IMR-90 (cell line): ENCODE results near the gene MGST2. TPM values are rescaled to one million over a fixed set of nuclear protein-coding genes. Genes with fewer than 3 reads are reported as not detected.

Experiments used
- ATAC-seq: fragments of 200-7000 bp; cut with Tn5 transposase; 2 replicates; pipeline ENCODE4 v1.9.1; 2020; ENCODE audit warnings: low read depth, mild to moderate bottlenecking, moderate library complexity
- BruUV-seq: library from RNA; stranded (reverse); fragments of 400-500 nt; replicated peaks from 2 replicates; lab custom pipeline; 2021; lab: Mats Ljungman, UMichigan
- CTCF ChIA-PET: fragments of 300-600 bp; formaldehyde crosslinking; extraction: SDS; loops from one replicate; lab custom pipeline; 2021; ENCODE audit warnings: antibody characterized with exemption; lab: Yijun Ruan, JAX
- POLR2A ChIA-PET: fragments of 300-600 bp; sonication (Branson Sonifier 250); formaldehyde crosslinking; loops from one replicate; lab custom pipeline; 2022; ENCODE audit warnings: antibody characterized with exemption; ENCODE audit not compliant: unreplicated experiment; lab: Charles Lee
- DNase-seq: peaks from one replicate; pipeline ENCODE4 v3.0.0; 2013
- H2AFZ ChIP-seq: replicated peaks from 2 replicates; pipeline ENCODE3; 2013; ENCODE audit warnings: low read length, mild to moderate bottlenecking; ENCODE audit not compliant: poor library complexity
- H2AK5ac ChIP-seq: 2 replicates; pipeline ENCODE4 v1.6.1; 2013; ENCODE audit warnings: low read depth, low read length, inconsistent platforms
- H2AK9ac ChIP-seq: replicated peaks from 2 replicates; pipeline ENCODE3; 2013; ENCODE audit warnings: mild to moderate bottlenecking, low read depth, low read length, moderate library complexity; ENCODE audit not compliant: poor library complexity
- H2BK120ac ChIP-seq: 2 replicates; pipeline ENCODE4 v1.6.1; 2013; ENCODE audit warnings: low read depth, low read length, inconsistent platforms
- H2BK15ac ChIP-seq: 3 replicates; pipeline ENCODE4 v1.6.1; 2013; ENCODE audit warnings: low read depth, low read length, inconsistent platforms
- H2BK20ac ChIP-seq: 2 replicates; pipeline ENCODE4 v1.6.1; 2013; ENCODE audit warnings: low read depth, mild to moderate bottlenecking, inconsistent platforms, low read length, moderate library complexity
- H2BK5ac ChIP-seq: 2 replicates; pipeline ENCODE4 v1.6.1; 2013; ENCODE audit warnings: mild to moderate bottlenecking, low read depth, low read length, inconsistent platforms; ENCODE audit not compliant: poor library complexity, severe bottlenecking
- H3K14ac ChIP-seq: replicated peaks from 2 replicates; pipeline ENCODE4 v1.6.1; 2013; ENCODE audit warnings: low read depth, low read length, inconsistent platforms
- H3K18ac ChIP-seq: 2 replicates; pipeline ENCODE4 v1.6.1; 2013; ENCODE audit warnings: low read depth, low read length, control low read depth
- H3K23ac ChIP-seq: 2 replicates; pipeline ENCODE4 v1.6.1; 2013; ENCODE audit warnings: low read depth, low read length, inconsistent platforms
- H3K27ac ChIP-seq: 2 replicates; pipeline ENCODE4 v1.5.1; 2013; ENCODE audit warnings: mild to moderate bottlenecking, control low read depth, low read length; ENCODE audit not compliant: insufficient read depth
- H3K27me3 ChIP-seq: 2 replicates; pipeline ENCODE4 v1.6.1; 2013; ENCODE audit warnings: low read length; ENCODE audit not compliant: control insufficient read depth, insufficient read depth
- H3K36me3 ChIP-seq: 2 replicates; pipeline ENCODE4 v1.6.1; 2013; ENCODE audit warnings: low read length, mixed read lengths; ENCODE audit not compliant: control insufficient read depth, insufficient read depth
- H3K4ac ChIP-seq: 2 replicates; pipeline ENCODE4 v1.6.1; 2013; ENCODE audit warnings: low read depth, low read length, inconsistent platforms
- H3K4me1 ChIP-seq: 2 replicates; pipeline ENCODE4 v1.6.1; 2013; ENCODE audit warnings: low read length, mixed read lengths; ENCODE audit not compliant: control insufficient read depth, insufficient read depth
- H3K4me2 ChIP-seq: 2 replicates; pipeline ENCODE4 v1.6.1; 2013; ENCODE audit warnings: low read depth, mild to moderate bottlenecking, control low read depth, low read length, moderate library complexity
- H3K4me3 ChIP-seq: 2 replicates; pipeline ENCODE4 v1.5.1; 2013; ENCODE audit warnings: low read depth, mild to moderate bottlenecking, control low read depth, low read length, moderate library complexity; ENCODE audit not compliant: insufficient read depth
- H3K56ac ChIP-seq: 2 replicates; pipeline ENCODE4 v1.6.1; 2013; ENCODE audit warnings: low read length, inconsistent platforms; ENCODE audit not compliant: insufficient read depth; ENCODE audit errors: extremely low read depth
- H3K79me1 ChIP-seq, 2 experiments: 2 replicates each; pipeline ENCODE4 v1.6.1; 2013; ENCODE audit warnings: low read length in 2 of 2, inconsistent platforms in 1 of 2, low read depth in 1 of 2
- H3K9ac ChIP-seq: 2 replicates; pipeline ENCODE4 v1.6.1; 2013; ENCODE audit warnings: low read depth, low read length, control low read depth
- H3K9me1 ChIP-seq: 2 replicates; pipeline ENCODE4 v1.6.1; 2013; ENCODE audit warnings: low read length, inconsistent platforms; ENCODE audit not compliant: insufficient read depth
- H3K9me3 ChIP-seq: 2 replicates; pipeline ENCODE4 v1.6.1; 2013; ENCODE audit warnings: low read length; ENCODE audit not compliant: control insufficient read depth, insufficient read depth
- H4K20me1 ChIP-seq: 2 replicates; pipeline ENCODE4 v1.6.1; 2013; ENCODE audit warnings: low read length, inconsistent platforms; ENCODE audit not compliant: insufficient read depth
- H4K5ac ChIP-seq: 2 replicates; pipeline ENCODE4 v1.6.1; 2013; ENCODE audit warnings: mild to moderate bottlenecking, low read depth, low read length, control low read depth
- H4K8ac ChIP-seq, 2 experiments: 2 replicates each; pipeline ENCODE4 v1.6.1; 2013; ENCODE audit warnings: low read depth in 2 of 2, low read length in 2 of 2, control low read depth in 1 of 2, inconsistent platforms in 1 of 2
- H4K91ac ChIP-seq: 2 replicates; pipeline ENCODE4 v1.6.1; 2013; ENCODE audit warnings: low read depth, low read length, inconsistent platforms; ENCODE audit not compliant: insufficient read depth
- CEBPB ChIP-seq: IDR thresholded peaks from 2 replicates; pipeline ENCODE4 v1.6.1; 2012; ENCODE audit warnings: low read depth, low read length, improper control_type of control experiment
- CHD1 ChIP-seq: IDR thresholded peaks from 2 replicates; pipeline ENCODE4 v1.6.1; 2012; ENCODE audit warnings: low read depth, low read length, improper control_type of control experiment
- MAFK ChIP-seq: IDR thresholded peaks from 2 replicates; pipeline ENCODE4 v1.6.1; 2012; ENCODE audit warnings: low read depth, low read length, improper control_type of control experiment
- POLR2A ChIP-seq: IDR thresholded peaks from 2 replicates; pipeline ENCODE4 v1.6.1; 2012; ENCODE audit warnings: mild to moderate bottlenecking, low read depth, low read length
- WGBS, 2 experiments: methylation state at CpG; one replicate each; pipeline versions ENCODE4 v1.1.5 to v1.1.7; 2013; ENCODE audit warnings: missing lambda C conversion rate in 2 of 2; ENCODE audit not compliant: insufficient read length in 1 of 2; ENCODE audit errors: extremely low coverage in 2 of 2; 5-methylcytosine and 5-hydroxymethylcytosine counted together
- dilution Hi-C: fragments of 300-500 bp; cut with HindIII; formaldehyde crosslinking; loops from one replicate; pipeline ENCODE4 v1.14.3; 2018; ENCODE audit warnings: low sequenced_read_pairs; ENCODE audit not compliant: unreplicated experiment
- in situ Hi-C: fragments of 300-500 bp; cut with MboI; formaldehyde crosslinking; loops from 3 replicates; pipeline ENCODE4 v1.14.3; 2019; ENCODE audit warnings: low sequenced_read_pairs, inconsistent platforms, mixed read lengths
- intact Hi-C: fragments of 100-400 bp; cut with micrococcal nuclease; formaldehyde crosslinking; loops from 2 replicates; pipeline ENCODE4 v1.10.0; 2022
- polyA plus RNA-seq, 3 experiments: library from polyadenylated mRNA; depleted of rRNA; stranded (reverse); fragments of >200 nt; gene quantifications; 2 replicates each; pipeline ENCODE4 v1.2.3, GENCODE V29; 2012; ENCODE audit warnings: low replicate concordance in 1 of 3
- total RNA-seq: library from RNA; depleted of rRNA; stranded (reverse); fragments of >200 nt; gene quantifications from 2 replicates; pipeline ENCODE4 v1.2.3, GENCODE V29; 2012

MGST2 gene
- total and polyA plus RNA-seq, 2 of the 4 experiments (the other 2 are of a cell fraction): 4.8 to 10.5 TPM

DNA sequence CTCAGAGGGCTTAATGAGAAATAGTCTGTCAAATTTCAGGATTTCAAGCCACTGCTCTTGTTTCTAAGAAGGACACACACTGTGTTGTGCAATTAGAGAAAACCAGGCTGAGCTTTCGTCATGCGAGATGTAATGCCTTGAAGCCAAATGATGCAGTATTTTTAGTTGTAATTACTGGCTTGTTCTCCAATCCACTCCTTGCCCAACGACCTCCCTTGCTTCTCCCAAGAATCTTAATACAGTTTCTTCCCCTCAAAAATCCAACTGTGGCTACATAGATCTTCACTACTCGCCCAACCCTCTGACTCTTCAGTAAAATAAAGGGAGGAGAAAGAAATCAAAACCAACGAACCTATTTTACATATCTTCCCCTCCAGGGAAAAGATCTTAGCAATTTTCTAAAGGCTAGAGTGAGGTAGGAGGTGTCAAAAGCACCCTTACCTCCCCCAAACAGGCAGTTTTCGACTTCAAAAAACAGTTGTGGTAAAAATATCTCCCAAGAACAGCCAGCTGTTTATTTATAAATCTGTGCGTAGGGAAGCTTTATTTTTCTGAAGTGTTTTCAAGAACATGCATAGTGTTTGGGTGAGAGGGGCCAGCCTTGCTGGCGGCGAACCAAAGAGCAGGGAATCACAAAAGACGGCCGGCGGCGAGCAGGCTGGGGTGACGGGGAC is 68.7 kb downstream of the MGST2 start:
- intact Hi-C loops: loop anchor here (1.0 to 10.0 kb wide), 7 partner anchors 77 to 1110 kb away; no protein-coding TSS in a partner anchor
- Histone ChIP-seq H3K18ac (no peak overlapping the region), H3K79me1 (no peaks in the 10 kb centered on the region), H3K4me1 (peaks cover 6% of the 10 kb centered on the region), H4K20me1 (no peaks in the 10 kb centered on the region; the same call in 1 of the 2 replicates), H3K9me1 (no peaks in the 10 kb centered on the region), H4K5ac (no peak overlapping the region; the same call in 1 of the 2 replicates), H3K23ac (peak overlapping the region; percentile 35; the same call in 1 of the 2 replicates), H3K9ac (peak overlapping the region; percentile 35; the same call in 1 of the 2 replicates), H3K4ac (peak overlapping the region; percentile 31; the same call in 1 of the 2 replicates), H3K27me3 (no peaks in the 10 kb centered on the region), H2BK120ac (no peak overlapping the region; the same call in 1 of the 2 replicates), H2BK5ac (no peak overlapping the region), H2AK5ac (no peak overlapping the region), H3K56ac (no peak overlapping the region), H2BK20ac (peak overlapping the region; percentile 24; the same call in 1 of the 2 replicates), H2AK9ac (peak overlapping the region; percentile 59), H3K4me3 (peak overlapping the region; percentile 52), H3K9me3 (no peaks in the 10 kb centered on the region), H2AFZ (peak overlapping the region; percentile 93), H3K14ac (0 out of 2 replicates have a peak overlapping the region, but pooled peaks have one; percentile 22), H3K27ac (0 out of 2 replicates have a peak overlapping the region, but pooled peaks have one; percentile 2), H4K91ac (no peak overlapping the region), H3K36me3 (no peaks in the 10 kb centered on the region), H2BK15ac (no peak overlapping the region), H3K4me2 (peak overlapping the region; percentile 78), H4K8ac (peak overlapping the region in 1 of 2 experiments; percentile 58; a peak in 2 of 4 replicates)
- WGBS, 2 experiments: no CpG with 5 or more reads among the region's 14 CpGs
- peak; percentile 8; the same call in 1 of the 2 replicates for ATAC-seq
- TF ChIP-seq CHD1 (no peak), POLR2A (no peak), MAFK (no peak), CEBPB (peak; percentile 91)
- dilution Hi-C loops: no loop called here
- BruUV-seq: no TSS peak
- in situ Hi-C loops: loop anchor here (10.0 kb wide), 2 partner anchors 420 to 520 kb away; partner anchors contain the start of gene MAML3
- ChIA-PET POLR2A (no interaction called here), CTCF (interaction anchor here (0.7 to 1.4 kb wide), 2 partner anchors 270 to 504 kb away, joined by 3 to 5 read pairs; no protein-coding TSS in a partner anchor)
- DNase-seq: peak; percentile 65
